Measurements from ENCODE around the gene WIPF2.
A peak's percentile ranks its signal among the peaks of the same experiment; 100 is the strongest.
"Not testable (repeated sequence)": the region's sequence is repeated elsewhere in the genome, so short reads cannot be mapped to it uniquely, and the experiment has no call there.

The WIPF2 gene

DNA sequence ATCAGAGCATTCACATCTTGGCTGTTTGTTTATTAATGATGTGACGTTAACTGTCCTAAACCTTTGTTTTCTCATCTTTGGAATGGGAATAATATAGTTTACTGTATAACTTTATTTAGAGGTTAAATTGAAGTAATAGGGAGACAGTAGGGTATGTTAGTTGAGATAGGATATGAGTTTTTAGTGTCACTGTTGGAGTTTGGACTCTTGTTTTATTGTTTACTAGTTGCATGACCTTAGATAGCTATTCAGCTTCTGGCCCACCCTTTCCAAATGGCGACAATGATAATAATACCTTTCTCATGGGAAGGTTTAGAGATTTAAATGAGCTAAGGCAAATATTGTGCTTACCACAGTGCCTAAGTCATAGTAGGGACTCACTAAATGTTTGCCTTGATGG is 40.4 kb downstream of the WIPF2 start:
- no peak for DNase-seq

DNA sequence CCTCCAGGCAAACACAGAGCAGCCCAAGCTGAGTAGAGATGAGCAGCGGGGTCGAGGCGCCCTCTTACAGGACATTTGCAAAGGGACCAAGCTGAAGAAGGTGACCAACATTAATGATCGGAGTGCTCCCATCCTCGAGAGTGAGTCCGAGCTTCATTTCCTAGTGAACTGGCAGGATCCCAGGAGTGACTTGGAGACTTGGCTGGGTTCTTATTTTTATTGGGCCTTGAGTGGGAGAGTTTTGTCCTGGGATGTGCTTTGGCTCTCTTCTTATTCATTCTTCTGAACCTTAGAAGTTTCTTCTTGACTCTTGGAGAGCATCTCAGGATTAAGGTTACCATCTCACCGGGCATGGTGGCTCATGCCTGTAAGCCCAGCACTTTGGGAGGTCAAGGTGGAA is 41.4 kb downstream of the WIPF2 start:
- DNase-seq, result no peak

DNA sequence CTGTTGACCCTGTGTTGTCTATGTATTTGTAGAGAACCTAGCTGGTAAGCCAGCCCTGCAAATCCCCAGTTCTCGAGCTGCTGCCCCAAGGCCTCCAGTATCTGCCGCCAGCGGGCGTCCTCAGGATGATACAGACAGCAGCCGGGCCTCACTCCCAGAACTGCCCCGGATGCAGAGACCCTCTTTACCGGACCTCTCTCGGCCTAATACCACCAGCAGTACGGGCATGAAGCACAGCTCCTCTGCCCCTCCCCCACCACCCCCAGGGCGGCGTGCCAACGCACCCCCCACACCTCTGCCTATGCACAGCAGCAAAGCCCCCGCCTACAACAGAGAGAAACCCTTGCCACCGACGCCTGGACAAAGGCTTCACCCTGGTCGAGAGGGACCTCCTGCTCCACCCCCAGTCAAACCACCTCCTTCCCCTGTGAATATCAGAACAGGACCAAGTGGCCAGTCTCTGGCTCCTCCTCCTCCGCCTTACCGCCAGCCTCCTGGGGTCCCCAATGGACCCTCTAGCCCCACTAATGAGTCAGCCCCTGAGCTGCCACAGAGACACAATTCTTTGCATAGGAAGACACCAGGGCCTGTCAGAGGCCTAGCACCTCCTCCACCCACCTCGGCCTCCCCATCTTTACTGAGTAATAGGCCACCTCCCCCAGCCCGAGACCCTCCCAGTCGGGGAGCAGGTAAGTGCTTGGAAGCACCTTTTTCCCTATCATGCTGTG is 45.5 kb downstream of the WIPF2 start:
- no peak for DNase-seq

DNA sequence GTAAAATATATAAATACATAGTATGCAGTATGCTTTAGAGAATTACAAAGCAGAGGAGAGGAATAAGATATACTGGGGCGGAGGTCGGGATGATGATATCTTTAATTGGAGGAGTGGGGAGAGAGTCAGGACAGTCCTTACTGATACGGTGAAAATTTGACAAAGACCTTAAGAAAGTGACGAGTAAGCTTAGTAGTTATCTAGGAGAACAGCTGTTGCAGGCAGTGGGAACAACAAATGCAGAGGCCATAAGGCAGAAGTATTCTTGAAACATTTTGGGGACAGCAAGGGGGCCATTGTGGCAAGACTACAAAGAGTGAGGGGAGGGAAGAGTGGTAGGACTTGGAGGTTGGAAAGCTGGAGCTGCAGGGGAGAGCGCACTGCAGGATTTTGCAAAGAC is 46.2 kb downstream of the WIPF2 start:
- DNase-seq, result no peak

DNA sequence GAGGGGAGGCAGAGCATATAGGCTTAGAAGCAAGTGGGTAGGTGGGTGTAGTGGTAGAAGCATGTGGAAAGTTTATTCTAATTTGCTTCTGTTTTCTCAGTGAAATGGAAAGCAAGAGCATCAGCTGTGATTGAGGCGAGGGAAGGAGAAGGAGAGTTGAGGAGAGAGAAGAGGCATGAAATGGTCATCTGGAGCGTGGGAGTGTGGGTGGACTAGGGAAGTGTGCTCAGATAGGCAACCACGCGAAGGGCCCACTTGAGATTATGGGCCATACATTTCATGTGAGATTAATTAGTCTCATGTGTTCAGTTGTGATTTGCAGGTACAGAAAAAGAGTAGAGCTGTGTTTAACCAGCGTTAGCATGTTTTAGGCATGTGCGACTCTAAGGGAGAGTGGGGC is 47.8 kb downstream of the WIPF2 start:
- no peak for DNase-seq

DNA sequence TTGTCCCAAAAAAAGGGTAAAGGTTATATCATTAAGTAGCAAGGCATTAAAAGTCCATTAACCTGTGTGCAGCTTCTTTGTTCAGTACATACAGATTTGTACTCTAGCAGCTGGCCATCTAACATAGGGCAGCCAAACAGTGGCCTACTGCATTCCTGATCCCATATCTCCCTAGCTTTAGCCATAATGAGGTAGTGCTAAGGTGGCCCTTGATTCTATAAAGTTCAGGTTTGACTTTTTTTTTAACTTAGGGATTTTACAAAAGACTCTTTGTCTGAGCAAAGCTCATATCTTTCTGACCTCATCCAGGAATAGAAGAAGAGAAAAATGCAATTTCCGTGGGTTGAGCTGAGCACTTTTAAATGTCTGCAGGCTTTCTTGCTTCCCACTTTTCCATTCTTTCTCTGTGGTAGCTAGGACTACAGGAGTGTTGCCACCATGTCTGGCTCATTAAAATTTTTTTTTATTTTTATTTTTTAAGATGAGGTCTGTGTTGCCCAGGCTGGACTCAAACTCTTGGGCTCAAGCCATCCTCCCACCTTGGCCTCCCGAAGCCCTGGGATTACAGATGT is 49.1 kb downstream of the WIPF2 start:
- DNase-seq, result no peak

DNA sequence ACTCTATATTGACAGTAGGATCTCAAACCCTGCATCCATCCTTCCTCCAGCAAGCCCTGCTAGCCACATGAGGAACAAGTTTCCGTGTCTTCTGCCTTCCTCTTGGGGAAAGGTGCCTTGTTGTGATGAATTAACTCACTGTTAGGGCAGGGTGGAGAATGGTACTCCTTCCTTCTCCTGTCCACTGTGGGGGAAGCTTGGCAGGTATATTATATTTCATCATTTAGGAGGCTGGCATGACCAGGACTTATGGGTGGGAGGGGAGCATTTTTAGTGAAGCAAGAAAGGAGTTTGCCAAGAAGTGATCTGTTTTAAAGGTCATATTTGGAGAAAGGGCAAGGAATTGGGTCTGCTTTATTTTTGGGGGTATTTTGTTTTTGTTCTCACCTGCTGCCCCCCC is 59.3 kb downstream of the WIPF2 start:
- DNase-seq, result no peak

DNA sequence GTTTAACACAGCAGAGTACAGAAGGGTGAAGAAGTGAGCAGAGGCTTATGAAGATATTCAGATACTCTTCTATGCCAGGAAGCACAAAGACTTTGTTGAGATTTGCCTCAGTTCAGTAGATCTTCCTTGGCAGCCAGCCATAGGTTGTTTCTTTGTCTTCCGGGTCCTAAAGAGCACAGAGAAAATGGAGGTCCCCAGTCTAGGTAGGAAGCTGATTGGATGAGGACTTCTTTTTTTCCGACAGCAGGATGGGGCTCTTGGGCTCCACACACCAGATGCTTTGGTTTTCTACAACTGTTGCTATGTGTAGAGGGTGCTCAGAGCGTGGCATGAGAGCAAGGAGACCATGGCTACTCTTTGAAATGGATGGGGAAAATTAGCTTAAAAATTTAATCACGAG is 60.3 kb downstream of the WIPF2 start:
- DNase-seq, result no peak

DNA sequence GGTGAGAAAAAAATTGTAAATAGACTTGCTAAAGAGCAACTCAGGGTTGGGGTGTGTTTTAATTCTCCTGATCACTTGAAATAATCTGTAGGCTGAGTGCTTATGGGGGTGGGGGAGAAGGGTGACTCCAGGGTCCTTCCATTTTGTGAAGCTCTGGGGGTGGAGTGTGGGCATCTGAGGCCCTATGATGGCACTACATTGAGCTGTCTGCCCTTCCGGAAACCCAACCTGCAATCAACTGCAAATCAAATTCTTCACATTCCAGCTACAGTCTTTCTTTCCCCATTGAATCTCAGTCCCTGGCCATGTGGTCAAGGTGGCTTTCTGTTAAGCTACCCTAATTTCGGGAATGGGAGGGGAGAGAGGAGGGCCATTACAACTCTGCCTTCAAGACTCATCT is 62.6 kb downstream of the WIPF2 start:
- DNase-seq, result peak; percentile 25

DNA sequence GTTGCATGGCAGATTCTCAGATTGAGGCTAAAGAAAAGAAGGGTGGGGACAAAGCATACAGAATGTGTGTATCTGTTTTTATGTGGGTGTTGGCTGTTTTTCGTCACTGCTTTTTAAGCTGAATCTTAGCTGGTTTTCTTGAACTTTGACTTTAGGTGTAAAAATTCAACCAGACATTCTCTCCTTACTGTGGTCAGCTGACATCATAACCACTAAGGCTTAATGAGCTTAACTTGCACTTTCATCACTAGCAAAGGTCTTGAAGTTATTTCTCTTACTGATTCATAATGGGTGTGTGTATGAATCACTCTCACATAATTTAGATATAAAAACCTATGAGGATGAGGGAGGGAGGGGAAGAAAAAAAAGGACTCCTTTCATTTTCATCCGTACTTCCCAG is 64.6 kb downstream of the WIPF2 start:
- peak; percentile 94 for DNase-seq

DNA sequence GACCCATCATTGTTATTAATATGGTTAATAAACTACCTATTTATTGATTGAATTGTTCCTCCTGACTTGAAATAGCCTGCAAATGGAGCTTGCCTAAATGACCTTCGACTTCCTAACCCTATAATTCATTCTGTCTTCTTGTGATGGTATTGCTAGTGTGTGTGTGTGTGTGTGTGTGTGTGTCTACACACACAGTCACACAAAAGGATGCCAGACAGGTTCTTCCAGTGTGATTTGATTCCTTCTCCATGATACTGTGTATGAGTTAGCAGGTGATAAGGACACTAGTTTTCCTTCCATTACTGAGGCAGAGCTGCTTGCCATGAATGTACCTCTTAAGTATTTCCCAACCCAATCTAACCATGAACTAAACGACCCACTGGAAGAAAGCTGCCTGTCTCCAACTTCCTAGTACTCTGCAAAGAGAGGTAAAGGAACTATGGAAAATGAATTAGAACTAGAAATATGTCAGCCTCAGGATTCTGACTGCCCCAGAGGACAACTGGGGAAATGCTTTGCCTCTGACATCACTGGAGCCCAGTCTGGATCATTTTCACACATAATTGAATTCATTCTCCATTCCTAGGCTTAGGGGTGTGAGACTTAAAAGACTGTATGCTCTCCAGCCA is 65.1 kb downstream of the WIPF2 start:
- peak; percentile 75 for DNase-seq

DNA sequence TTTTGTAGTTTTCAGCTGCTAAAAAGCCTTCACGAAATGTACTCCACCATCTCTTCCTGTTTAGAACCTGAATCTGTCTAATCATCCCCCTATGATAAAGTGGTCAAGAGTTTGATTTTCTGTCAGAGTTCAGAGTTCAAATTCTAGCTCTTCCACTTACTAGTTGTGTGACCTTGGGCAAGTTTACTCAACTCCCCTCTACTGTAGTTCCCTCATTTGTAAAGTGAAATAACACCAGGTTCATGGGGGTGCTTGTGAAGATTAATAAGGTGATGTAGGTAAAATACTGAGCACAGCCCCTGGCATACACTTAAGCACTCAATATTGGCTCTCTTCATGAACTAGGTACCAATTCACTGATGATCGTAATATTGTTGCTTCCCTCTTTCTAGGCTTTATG is 67.4 kb downstream of the WIPF2 start:
- no peak for DNase-seq

DNA sequence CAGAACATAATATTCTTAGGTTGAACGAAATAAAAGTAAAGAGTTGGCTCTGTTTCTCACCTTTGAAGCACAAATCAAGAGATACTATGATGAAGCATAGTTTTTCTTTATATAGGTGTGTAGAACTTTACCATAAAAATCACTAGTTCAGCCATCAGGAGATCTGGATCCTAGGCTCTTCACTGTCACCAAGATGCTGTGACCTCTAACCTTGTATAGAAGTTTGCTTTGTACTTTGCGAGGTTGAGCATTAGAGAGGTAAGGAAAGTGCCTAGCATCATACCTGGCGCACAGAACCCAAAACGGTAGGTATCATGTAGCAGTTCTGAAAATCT is 68.0 kb downstream of the WIPF2 start:
- no peak for DNase-seq

DNA sequence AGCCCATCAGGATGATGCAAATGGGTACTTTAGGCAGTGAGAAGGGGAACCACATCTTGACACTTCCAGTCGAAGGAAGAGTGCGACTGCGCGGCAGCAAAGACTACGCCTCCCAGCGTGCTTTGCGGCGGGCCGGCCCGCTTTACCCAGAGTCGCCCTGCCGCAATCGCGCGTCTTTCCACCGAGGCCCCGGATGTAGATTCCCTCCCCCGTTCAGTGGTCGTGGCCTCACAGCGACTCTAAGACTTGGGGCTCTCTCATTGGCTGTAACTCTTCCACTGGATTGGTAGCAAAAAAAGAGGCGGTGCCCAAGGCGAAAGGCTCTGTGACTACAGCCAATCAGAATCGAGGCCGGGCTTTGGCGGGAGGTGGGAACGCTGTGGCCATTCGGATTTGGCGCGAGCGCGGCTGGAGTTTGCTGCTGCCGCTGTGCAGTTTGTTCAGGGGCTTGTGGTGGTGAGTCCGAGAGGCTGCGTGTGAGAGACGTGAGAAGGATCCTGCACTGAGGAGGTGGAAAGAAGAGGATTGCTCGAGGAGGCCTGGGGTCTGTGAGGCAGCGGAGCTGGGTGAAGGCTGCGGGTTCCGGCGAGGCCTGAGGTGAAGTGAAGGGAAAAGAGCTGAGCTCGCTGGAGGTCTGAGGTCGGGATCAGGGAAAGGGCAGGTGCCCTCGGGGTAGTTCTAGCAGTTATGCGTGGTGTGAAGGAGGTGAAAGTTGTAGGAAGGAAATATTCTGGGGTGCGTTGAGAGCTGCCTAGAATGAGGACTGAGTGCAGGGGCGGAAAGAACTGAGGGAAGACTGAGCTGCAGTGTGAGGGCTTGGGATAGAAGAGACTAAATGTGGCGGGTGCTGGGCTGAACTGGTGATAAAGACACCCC is 68.6 kb downstream of the WIPF2 start, which contains the start of gene CDC6:
Gene CDC6, plus strand, starts transcription at position 386 of the 876 bp plus-strand sequence. CDS start 1,542 bp downstream, outside the sequence.
- peak; percentile 99 for DNase-seq

DNA sequence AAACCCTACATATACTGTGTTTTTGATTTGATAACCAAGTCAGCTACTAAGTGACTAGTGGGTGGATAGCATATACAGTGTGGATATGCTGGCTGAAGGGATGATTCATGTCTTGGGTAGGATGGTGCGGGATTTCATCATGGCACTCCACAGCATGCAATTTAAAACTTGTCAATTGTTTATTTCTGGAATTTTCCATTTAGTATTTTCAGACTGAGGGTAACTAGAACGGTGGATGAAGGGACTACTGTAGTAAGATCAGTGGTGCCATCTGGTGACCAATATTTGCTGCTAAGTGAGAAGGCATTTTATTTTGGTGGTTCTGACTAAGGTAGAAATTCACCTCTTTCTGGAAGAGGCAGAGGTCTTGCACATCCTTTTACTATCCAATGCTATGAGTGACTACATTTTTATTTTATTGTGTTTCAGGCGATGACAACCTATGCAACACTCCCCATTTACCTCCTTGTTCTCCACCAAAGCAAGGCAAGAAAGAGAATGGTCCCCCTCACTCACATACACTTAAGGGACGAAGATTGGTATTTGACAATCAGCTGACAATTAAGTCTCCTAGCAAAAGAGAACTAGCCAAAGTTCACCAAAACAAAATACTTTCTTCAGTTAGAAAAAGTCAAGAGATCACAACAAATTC is 71.7 kb downstream of the WIPF2 start:
- peak; percentile 67 for DNase-seq

DNA sequence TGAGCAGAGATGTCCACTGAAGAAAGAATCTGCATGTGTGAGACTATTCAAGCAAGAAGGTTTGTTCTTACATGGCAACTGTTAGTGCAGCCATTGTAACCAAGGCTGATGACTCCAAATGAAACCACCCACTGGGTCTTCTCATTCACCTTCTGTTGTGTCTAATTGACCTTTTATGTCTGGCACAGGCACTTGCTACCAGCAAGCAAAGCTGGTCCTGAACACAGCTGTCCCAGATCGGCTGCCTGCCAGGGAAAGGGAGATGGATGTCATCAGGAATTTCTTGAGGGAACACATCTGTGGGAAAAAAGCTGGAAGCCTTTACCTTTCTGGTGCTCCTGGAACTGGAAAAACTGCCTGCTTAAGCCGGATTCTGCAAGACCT is 72.2 kb downstream of the WIPF2 start:
- DNase-seq, result no peak

DNA sequence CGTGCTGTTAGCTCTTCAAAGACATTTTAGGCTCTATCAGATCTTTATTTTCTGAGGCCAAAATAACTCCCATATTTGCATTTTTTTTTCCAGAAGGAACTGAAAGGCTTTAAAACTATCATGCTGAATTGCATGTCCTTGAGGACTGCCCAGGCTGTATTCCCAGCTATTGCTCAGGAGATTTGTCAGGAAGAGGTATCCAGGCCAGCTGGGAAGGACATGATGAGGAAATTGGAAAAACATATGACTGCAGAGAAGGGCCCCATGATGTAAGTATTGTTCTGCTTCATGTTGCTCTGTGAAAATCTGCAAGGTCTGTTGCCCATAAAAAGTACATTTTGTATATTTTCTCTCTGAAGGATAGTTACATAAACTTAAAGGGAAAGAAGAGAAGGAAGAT is 74.3 kb downstream of the WIPF2 start:
- DNase-seq, result no peak

DNA sequence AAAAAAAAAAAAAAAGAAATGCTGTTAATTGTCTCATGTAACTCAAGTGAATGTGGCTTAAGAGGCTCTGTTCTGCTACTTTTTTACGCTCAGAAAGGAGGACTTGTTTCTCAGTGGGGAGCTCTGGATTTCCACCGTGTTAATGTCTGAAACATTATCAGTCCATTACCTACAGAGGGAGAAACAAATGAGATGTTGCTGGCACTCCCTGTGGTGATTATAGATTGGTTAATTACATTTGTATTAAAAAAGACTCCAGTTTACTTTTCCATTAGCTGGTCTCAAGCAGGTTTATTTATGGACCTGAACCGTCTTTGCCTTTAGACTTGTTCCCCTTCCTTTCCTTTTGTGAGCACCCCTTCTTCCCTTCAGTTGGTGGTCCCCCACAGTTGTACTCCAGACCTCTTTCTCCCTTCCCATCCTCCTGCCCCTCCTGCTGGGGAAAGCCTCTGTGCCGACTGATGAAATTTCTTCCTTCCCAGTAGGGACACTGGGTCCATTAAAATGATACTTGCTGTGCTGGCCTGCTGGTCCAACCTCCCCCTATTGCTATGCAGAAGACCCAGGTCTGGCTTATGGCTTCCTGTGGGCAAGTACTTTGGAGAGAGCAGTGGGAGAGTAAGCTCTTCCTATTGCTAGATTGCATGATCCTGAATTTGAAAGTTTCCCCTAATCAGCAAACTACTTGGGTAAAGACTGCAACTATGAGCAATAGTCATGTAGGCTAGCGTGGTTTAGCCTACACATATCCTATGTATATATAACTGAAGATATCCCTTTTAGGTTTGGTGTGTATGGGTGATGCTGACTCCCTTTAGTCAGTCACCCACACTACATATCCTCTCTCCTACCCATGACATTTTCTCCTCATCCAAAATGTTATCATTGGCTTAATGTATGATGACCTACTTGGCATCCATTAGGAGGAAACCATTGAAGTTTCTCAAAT is 76.7 kb downstream of the WIPF2 start:
- no peak for DNase-seq

DNA sequence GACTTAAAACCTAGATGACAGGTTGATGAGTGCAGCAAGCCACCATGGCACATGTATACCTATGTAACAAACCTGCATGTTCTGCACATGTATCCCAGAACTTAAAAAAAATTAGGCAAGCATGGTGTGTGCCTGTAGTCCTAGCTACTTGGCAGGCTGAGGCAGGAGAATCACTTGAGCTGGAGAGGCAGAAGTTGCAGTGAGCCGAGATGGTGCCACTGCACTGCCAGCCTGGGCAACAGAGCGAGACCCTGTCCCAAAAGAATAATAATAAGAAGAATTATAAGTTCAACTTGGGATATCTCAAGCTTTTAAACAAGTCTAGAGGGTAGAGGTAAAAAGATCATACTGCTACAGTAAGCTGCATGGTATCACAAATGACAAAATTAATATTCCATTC is 78.4 kb downstream of the WIPF2 start:
- DNase-seq, result no peak

DNA sequence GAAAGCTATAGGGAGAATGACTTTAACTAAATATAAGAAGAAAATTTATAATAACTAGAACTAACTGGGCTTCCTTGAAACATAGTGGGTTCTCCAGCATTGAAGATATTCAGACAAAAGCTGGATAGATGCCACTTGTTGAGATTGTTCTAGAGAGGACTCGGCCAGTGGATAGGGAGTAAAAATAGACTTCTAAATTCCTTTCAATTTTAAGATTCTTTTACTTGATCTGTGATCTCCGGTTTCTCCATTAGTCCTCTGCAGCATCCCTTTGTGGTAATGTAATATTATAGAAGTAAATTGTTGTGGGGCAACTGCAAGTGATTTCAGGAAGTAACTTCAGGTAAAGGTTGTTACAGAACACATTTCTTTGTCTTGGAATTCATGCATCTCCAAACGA is 79.6 kb downstream of the WIPF2 start:
- DNase-seq, result no peak

DNA sequence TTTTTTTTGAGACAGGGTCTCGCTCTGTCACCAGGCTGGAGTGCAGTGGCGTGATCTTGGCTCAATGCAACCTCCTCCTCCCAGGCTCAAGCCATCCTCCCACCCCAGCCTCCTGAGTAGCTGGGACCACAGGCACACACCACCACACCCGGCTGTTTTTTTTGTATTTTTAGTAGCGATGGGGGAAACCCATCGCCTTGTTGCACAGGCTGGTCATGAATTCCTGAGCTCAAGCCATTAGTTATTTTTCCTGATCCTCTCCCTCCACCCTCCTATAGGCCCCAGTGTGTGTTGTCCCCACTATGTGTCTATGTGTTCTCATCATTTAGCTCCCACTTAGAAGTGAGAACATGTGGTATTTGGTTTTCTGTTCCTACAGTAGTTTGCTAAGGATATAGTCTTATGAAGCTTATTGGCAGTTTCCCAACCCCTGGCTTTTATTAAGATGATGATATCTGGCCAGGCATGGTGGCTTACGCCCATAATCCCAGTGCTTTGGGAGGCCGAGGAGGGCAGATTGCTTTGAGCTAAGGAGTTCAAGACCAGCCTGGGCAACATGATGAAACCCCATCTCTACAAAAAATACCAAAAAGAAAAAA is 80.2 kb downstream of the WIPF2 start:
- not testable (repeated sequence) for DNase-seq

DNA sequence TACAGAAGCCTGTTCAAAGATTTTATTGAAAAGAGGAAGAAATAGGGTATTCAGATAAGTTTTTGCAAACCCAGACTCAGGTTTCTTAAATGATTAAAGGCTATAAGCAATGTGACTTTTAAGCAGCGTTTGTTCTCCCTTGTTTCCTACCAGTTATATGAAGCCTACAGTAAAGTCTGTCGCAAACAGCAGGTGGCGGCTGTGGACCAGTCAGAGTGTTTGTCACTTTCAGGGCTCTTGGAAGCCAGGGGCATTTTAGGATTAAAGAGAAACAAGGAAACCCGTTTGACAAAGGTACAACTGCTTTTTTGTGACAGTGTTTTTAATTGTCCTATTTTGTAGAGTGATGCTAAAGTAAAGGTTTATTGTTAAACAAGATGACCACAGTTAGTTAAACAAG is 82.2 kb downstream of the WIPF2 start:
- no peak for DNase-seq
